SK-N-SH treated with all-trans-retinoic acid at 6 μM for 48 hours (cell line): ENCODE results near the gene OR6B2.

ENCODE experiments used
- CREB5 ChIP-seq: fragments of 250-450 bp; sonication (Bioruptor Pico); IDR thresholded peaks from 2 replicates; pipeline ENCODE4 v1.5.1; 2020; ENCODE audit warnings: low read depth, mild to moderate bottlenecking, moderate library complexity
- CSDC2 ChIP-seq: fragments of 250-450 bp; sonication (Bioruptor Pico); IDR thresholded peaks from 2 replicates; pipeline ENCODE4 v1.5.0; 2020; ENCODE audit warnings: mild to moderate bottlenecking, moderate library complexity
- POU6F1 ChIP-seq: fragments of 250-450 bp; sonication (Bioruptor Pico); IDR thresholded peaks from 2 replicates; pipeline ENCODE4 v1.8.0; 2021; ENCODE audit warnings: low read depth, mild to moderate bottlenecking, moderate library complexity, borderline replicate concordance
- ZFP3 ChIP-seq: fragments of 250-450 bp; sonication (Bioruptor Pico); IDR thresholded peaks from 2 replicates; pipeline ENCODE4 v1.5.0; 2020; ENCODE audit warnings: mild to moderate bottlenecking, moderate library complexity

- no peak for TF ChIP-seq ZFP3 (CRISPR knock-in tag)
- no peak for TF ChIP-seq CREB5 (CRISPR knock-in tag)
- no peak for TF ChIP-seq POU6F1 (CRISPR knock-in tag)
- TF ChIP-seq CSDC2 (CRISPR knock-in tag) = no peak
Observed at GRCh38 chr2:240021488-240022104, 8.6 kb downstream of the OR6B2 start.
